ENCODE results near the gene SBF1. TPM values are rescaled to one million over a fixed set of nuclear protein-coding genes. Genes with fewer than 3 reads are reported as not detected.

SBF1 gene
- total and polyA plus RNA-seq, 7 donors = 42.1 to 98.0 (median 75.3) TPM

- intact Hi-C loops (cut with DNase I) = no loop called here
- no peak overlapping the region for H3K4me3 ChIP-seq
- 92 to 97% (median 94%) methylated on average over 30 of the region's 30 CpGs for WGBS, 3 donors
These were observed 12.8 kb downstream of the SBF1 start for GRCh38 chr22:50461979-50462540.

GRCh38 chr22:50461536-50461935, 13.3 kb downstream of the SBF1 start:
- Histone ChIP-seq H3K4me3 (no peak overlapping the region), H3K27me3 (ENCODE audit: insufficient read depth in 3 of 3, low read length in 2 of 3) (no peaks in the 10 kb centered on the region), H3K4me1 (no peaks in the 10 kb centered on the region), H3K27ac (no peak overlapping the region), H3K9me3 (no peaks in the 10 kb centered on the region), H3K36me3 (ENCODE audit: insufficient read depth in 1 of 2, low read depth in 1 of 2) (peaks cover 3 to 100% of the 10 kb centered on the region in 2 donors)
- DNase-seq = no peak
- ATAC-seq = no peak
- WGBS, 3 donors = 93 to 94% (median 94%) methylated on average over 24 to 26 of the region's 26 CpGs
- intact Hi-C loops (cut with DNase I) = no loop called here
- no peak for TF ChIP-seq CTCF (IDR thresholded peaks at IDR 0.05)

More at GRCh38 chr22:50461979-50462540, 12.8 kb downstream of the SBF1 start:
- DNase-seq = no peak
- Histone ChIP-seq H3K27ac (no peak overlapping the region), H3K36me3 (ENCODE audit: insufficient read depth in 1 of 2, low read depth in 1 of 2) (peaks cover 3 to 100% of the 10 kb centered on the region in 2 donors), H3K4me1 (no peaks in the 10 kb centered on the region), H3K9me3 (no peaks in the 10 kb centered on the region), H3K27me3 (ENCODE audit: insufficient read depth in 3 of 3, low read length in 2 of 3) (no peaks in the 10 kb centered on the region)
- ATAC-seq = no peak
- no peak for TF ChIP-seq CTCF (IDR thresholded peaks at IDR 0.05)

GRCh38 chr22:50460938-50461337, 13.9 kb downstream of the SBF1 start:
- no peaks in the 10 kb centered on the region for H3K4me1 ChIP-seq
- H3K27me3 ChIP-seq (ENCODE audit: insufficient read depth in 3 of 3, low read length in 2 of 3) = no peaks in the 10 kb centered on the region
- H3K9me3 ChIP-seq = no peaks in the 10 kb centered on the region
- intact Hi-C loops (cut with DNase I) = no loop called here
- H3K27ac ChIP-seq = no peak overlapping the region
- no peak for TF ChIP-seq CTCF (IDR thresholded peaks at IDR 0.05)
- no peak for ATAC-seq
- H3K4me3 ChIP-seq = no peak overlapping the region
- WGBS, 3 donors = 94 to 98% (median 96%) methylated on average over 17 of the region's 17 CpGs
- H3K36me3 ChIP-seq (ENCODE audit: insufficient read depth in 1 of 2, low read depth in 1 of 2) = peaks cover 3 to 99% of the 10 kb centered on the region in 2 donors
- DNase-seq = no peak

GRCh38 chr22:50459496-50460140, 15.2 kb downstream of the SBF1 start:
- Histone ChIP-seq H3K4me1 (no peaks in the 10 kb centered on the region), H3K4me3 (no peak overlapping the region), H3K36me3 (ENCODE audit: insufficient read depth in 1 of 2, low read depth in 1 of 2) (peaks cover 8 to 99% of the 10 kb centered on the region in 2 donors), H3K27me3 (ENCODE audit: insufficient read depth in 3 of 3, low read length in 2 of 3) (no peaks in the 10 kb centered on the region), H3K27ac (no peak overlapping the region), H3K9me3 (no peaks in the 10 kb centered on the region)
- intact Hi-C loops (cut with DNase I) = no loop called here
- TF ChIP-seq CTCF (IDR thresholded peaks at IDR 0.05) = no peak
- WGBS, 3 donors = 92 to 95% (median 94%) methylated on average over 37 to 41 of the region's 41 CpGs
- no peak for ATAC-seq
- DNase-seq = no peak
